Transverse colon (tissue), 4 donors: ENCODE results near the gene ZNF346.

Experiments used
- POLR2A ChIP-seq: fragments of 450-650 bp; IDR thresholded peaks from one replicate; pipeline ENCODE4 v1.6.1; 2016; ENCODE audit warnings: antibody characterized with exemption, mild to moderate bottlenecking, moderate library complexity
- POLR2AphosphoS5 ChIP-seq, 3 donors: sonication (generic); formaldehyde crosslinking; IDR thresholded peaks; one replicate each; pipeline ENCODE4 v1.6.1; 2016; ENCODE audit warnings: antibody characterized with exemption in 3 of 3
- TF ChIP-seq, protein P1 (sequence below), 5 experiments: fragments of 200-600 bp in 3 of 5; fragments of 450-650 bp in 2 of 5; sonication (generic) in 3 of 5; IDR thresholded peaks; 1 replicate in 2 of 5; 2 replicates in 3 of 5; pipeline ENCODE4 v1.5.1; 2016 to 2017; ENCODE audit warnings: antibody characterized with exemption in 5 of 5, inconsistent platforms in 3 of 5, mild to moderate bottlenecking in 2 of 5, moderate library complexity in 1 of 5

DNA sequence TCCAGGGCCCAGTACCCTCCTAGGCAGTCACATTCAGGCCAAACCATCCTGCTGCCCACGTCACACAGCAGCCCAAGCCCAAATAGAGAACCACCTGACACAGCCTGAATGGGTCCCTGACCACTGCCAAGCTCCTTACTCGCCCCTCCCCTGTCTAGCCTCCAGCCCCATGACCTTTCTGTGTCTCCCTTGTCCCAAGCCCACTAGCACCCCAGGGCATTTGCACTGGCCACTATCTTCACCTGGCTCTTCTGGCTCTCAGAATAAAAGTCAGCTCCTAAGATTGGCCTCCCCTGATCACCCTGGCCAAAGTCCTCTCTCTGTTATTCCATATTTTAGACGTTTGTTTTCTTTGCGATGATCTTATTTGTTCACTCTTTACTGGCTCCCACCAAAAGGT is 84.7 kb downstream of the ZNF346 start:
- TF ChIP-seq, protein P1, sequence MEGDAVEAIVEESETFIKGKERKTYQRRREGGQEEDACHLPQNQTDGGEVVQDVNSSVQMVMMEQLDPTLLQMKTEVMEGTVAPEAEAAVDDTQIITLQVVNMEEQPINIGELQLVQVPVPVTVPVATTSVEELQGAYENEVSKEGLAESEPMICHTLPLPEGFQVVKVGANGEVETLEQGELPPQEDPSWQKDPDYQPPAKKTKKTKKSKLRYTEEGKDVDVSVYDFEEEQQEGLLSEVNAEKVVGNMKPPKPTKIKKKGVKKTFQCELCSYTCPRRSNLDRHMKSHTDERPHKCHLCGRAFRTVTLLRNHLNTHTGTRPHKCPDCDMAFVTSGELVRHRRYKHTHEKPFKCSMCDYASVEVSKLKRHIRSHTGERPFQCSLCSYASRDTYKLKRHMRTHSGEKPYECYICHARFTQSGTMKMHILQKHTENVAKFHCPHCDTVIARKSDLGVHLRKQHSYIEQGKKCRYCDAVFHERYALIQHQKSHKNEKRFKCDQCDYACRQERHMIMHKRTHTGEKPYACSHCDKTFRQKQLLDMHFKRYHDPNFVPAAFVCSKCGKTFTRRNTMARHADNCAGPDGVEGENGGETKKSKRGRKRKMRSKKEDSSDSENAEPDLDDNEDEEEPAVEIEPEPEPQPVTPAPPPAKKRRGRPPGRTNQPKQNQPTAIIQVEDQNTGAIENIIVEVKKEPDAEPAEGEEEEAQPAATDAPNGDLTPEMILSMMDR (IDR thresholded peaks at IDR 0.05), result no peak
- TF ChIP-seq POLR2A, result no peak
- TF ChIP-seq POLR2AphosphoS5 (IDR thresholded peaks at IDR 0.05), result no peak
